Measurements from ENCODE around the gene BOD1L1. TPM values are rescaled to one million over a fixed set of nuclear protein-coding genes. Genes with fewer than 3 reads are reported as not detected.

BOD1L1 gene
- polyA plus RNA-seq, 1 donor from 2014 or later: 43.3 TPM

- H4K20me1 ChIP-seq (ENCODE audit: insufficient read depth): no peaks in the 10 kb centered on the region
- no peaks in the 10 kb centered on the region for H3F3A ChIP-seq (ENCODE audit: insufficient read depth, low read length, poor library complexity, severe bottlenecking)
- H3K79me2 ChIP-seq (replicated peaks; ENCODE audit: insufficient read depth, low read length): peaks cover 25% of the 10 kb centered on the region
- no peaks in the 10 kb centered on the region for H3K9me3 ChIP-seq (ENCODE audit: low read length)
- peaks cover 10% of the 10 kb centered on the region for H3K36me3 ChIP-seq (ENCODE audit: insufficient read depth, low read length)
- no peak overlapping the region for H2AFZ ChIP-seq (ENCODE audit: low read depth, low read length)
- no peak overlapping the region for H3K9ac ChIP-seq (ENCODE audit: low read length)
- no peak overlapping the region for H3K4me3 ChIP-seq (ENCODE audit: low read length)
- no peaks in the 10 kb centered on the region for H3K9me2 ChIP-seq (ENCODE audit: insufficient read depth, low read length)
- no peak overlapping the region for H3K27ac ChIP-seq (ENCODE audit: low read length)
- no peaks in the 10 kb centered on the region for H3K27me3 ChIP-seq (ENCODE audit: insufficient read depth, low read depth, low read length)
- no peak overlapping the region for H3K4me2 ChIP-seq (ENCODE audit: low read length)
- no peak for TF ChIP-seq POLR2AphosphoS5 (IDR thresholded peaks at IDR 0.05)
Observed at GRCh38 chr4:13617801-13618200, 9.7 kb downstream of the BOD1L1 start.

GRCh38 chr4:13616597-13616996 lies 10.9 kb downstream of the BOD1L1 start:
- peaks cover 10% of the 10 kb centered on the region for H3K36me3 ChIP-seq (ENCODE audit: insufficient read depth, low read length)
- peaks cover 16% of the 10 kb centered on the region for H3K79me2 ChIP-seq (replicated peaks; ENCODE audit: insufficient read depth, low read length)
- H2AFZ ChIP-seq (ENCODE audit: low read depth, low read length): no peak overlapping the region
- no peak overlapping the region for H3K27ac ChIP-seq (ENCODE audit: low read length)
- H3K4me2 ChIP-seq (ENCODE audit: low read length): no peak overlapping the region
- H3K27me3 ChIP-seq (ENCODE audit: insufficient read depth, low read depth, low read length): no peaks in the 10 kb centered on the region
- H3F3A ChIP-seq (ENCODE audit: insufficient read depth, low read length, poor library complexity, severe bottlenecking): no peaks in the 10 kb centered on the region
- no peak overlapping the region for H3K4me3 ChIP-seq (ENCODE audit: low read length)
- H3K9me3 ChIP-seq (ENCODE audit: low read length): no peaks in the 10 kb centered on the region
- TF ChIP-seq EZH2 (IDR thresholded peaks at IDR 0.05; ENCODE audit: borderline replicate concordance, insufficient read depth, low read length, poor library complexity, severe bottlenecking) (no peak), POLR2AphosphoS5 (IDR thresholded peaks at IDR 0.05) (no peak), CTCF (IDR thresholded peaks at IDR 0.05; ENCODE audit: poor library complexity, severe bottlenecking) (no peak), REST (IDR thresholded peaks at IDR 0.05; ENCODE audit: borderline replicate concordance) (no peak), RAD21 (conservative IDR thresholded peaks at IDR 0.05) (no peak)
- no peaks in the 10 kb centered on the region for H3K9me2 ChIP-seq (ENCODE audit: insufficient read depth, low read length)
- no peaks in the 10 kb centered on the region for H4K20me1 ChIP-seq (ENCODE audit: insufficient read depth)
- H3K9ac ChIP-seq (ENCODE audit: low read length): no peak overlapping the region

GRCh38 chr4:13615161-13615560 lies 12.4 kb downstream of the BOD1L1 start:
- no peak for TF ChIP-seq TAF1 (IDR thresholded peaks at IDR 0.05; ENCODE audit: low read depth)
- no peak for TF ChIP-seq SMC3 (conservative IDR thresholded peaks at IDR 0.05; ENCODE audit: poor library complexity)
- TF ChIP-seq RAD21 (conservative IDR thresholded peaks at IDR 0.05): no peak
- TF ChIP-seq REST (IDR thresholded peaks at IDR 0.05; ENCODE audit: borderline replicate concordance): no peak
- TF ChIP-seq MXI1 (conservative IDR thresholded peaks at IDR 0.05; ENCODE audit: poor library complexity, severe bottlenecking): no peak
- no peak for TF ChIP-seq CTCF (IDR thresholded peaks at IDR 0.05; ENCODE audit: poor library complexity, severe bottlenecking)
- no peaks in the 10 kb centered on the region for H3F3A ChIP-seq (ENCODE audit: insufficient read depth, low read length, poor library complexity, severe bottlenecking)
- H4K20me1 ChIP-seq (ENCODE audit: insufficient read depth): no peaks in the 10 kb centered on the region
- no peak overlapping the region for H3K4me3 ChIP-seq (ENCODE audit: low read length)
- H3K27me3 ChIP-seq (ENCODE audit: insufficient read depth, low read depth, low read length): no peaks in the 10 kb centered on the region
- H3K27ac ChIP-seq (ENCODE audit: low read length): no peak overlapping the region
- H3K4me2 ChIP-seq (ENCODE audit: low read length): no peak overlapping the region
- H3K36me3 ChIP-seq (ENCODE audit: insufficient read depth, low read length): peaks cover 17% of the 10 kb centered on the region
- no peak overlapping the region for H3K9ac ChIP-seq (ENCODE audit: low read length)
- H2AFZ ChIP-seq (ENCODE audit: low read depth, low read length): no peak overlapping the region
- H3K79me2 ChIP-seq (replicated peaks; ENCODE audit: insufficient read depth, low read length): peaks cover 7% of the 10 kb centered on the region
- no peaks in the 10 kb centered on the region for H3K9me2 ChIP-seq (ENCODE audit: insufficient read depth, low read length)
- no peaks in the 10 kb centered on the region for H3K9me3 ChIP-seq (ENCODE audit: low read length)

Data from neural cell (in vitro differentiated cells).